Retina (tissue), 1 donor: ENCODE data around the gene NFIC.
"Not testable (repeated sequence)": the region's sequence is repeated elsewhere in the genome, so short reads cannot be mapped to it uniquely, and the experiment has no call there.

Experiments
- DNase-seq: peaks from one replicate; pipeline ENCODE4 v3.0.0-alpha.2; 2016

The NFIC gene

DNA sequence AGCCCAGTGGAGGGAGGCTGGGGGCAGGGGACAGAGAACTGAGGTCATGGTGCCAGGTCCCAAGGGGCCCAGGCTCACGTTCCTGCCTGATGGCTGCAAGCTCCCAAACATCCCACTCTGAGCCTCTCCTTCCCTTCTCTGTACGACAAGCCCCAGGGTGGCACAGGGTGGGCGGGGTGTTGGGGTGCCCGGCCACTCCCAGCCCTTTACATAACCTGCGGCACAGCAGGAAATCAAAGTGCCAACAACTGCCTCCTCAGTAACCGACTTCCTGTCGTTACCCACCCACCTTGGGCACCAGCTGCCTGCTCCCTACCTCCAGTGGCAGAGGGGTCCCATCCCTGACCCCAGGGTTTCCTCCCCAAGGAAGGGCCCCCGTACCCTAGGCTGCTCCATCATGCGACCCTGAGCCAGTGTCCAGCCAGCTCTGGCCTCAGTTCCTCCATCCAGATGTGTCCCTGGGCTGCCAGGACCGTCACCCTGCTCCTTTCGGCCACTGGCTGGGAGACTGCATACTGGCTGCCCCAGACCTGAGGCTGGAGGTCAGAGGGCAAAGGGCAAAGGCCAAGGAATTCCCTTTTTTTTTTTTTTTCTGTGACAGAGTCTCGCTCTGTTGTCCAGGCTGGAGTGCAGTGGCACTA is 27.7 kb upstream of the NFIC start:
- no peak for DNase-seq

DNA sequence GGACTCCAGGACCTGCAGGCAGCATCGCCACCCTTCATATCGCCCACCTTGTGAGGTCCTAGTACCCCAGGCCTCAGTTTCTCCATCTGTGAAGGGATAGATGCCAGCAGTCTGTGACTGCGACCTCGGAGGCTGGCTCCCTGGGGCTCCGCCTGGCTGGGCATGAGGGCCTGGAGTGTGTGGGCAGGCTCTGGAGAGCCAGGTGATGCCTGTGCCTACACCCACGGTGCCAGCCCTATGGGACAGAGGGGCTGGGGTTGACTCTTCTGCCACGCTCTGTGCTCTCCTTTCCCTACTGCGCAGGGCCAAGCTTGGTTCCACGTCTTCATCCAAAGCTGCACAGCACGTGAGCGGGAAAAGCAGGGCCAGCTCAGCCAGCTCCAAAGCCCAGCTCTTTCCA is 26.0 kb upstream of the NFIC start:
- DNase-seq: no peak

DNA sequence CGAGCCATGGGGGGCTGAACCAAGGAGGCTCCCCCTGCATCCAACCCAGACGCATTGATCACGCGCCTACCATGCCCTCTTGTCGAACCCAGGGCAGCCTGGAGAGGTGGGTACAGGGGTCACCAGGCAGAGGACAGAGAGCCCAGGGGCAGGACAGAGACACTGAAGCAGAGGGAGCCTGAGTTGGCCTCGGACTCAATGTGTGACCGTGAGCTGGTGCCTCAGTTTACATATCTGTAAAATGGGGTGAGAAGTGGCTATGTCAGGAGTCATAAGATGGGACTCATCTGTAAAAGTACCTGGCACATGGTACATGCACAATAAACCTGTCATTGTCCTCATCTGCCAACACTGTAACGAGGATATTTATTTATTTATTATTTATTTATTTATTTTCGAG is 24.1 kb upstream of the NFIC start:
- no peak for DNase-seq

DNA sequence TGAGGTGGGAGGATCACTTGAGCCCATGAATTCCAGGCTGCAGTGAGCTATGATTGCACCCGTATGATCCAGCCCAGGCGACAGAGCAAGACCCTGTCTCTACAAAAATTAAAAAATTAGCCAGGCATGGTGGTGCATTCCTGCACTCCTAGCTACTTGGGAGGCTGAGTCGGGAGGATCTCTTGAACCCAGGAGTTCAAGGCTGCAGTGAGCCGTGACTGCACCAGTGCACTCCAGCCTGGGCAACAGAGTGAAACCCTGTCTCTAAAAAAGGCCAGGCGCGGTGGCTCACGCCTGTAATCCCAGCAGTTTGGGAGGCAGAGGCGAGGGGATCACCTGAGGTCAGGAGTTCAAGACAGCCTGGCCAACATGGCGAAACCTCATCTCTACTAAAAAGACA is 23.4 kb upstream of the NFIC start:
- not testable (repeated sequence) for DNase-seq

DNA sequence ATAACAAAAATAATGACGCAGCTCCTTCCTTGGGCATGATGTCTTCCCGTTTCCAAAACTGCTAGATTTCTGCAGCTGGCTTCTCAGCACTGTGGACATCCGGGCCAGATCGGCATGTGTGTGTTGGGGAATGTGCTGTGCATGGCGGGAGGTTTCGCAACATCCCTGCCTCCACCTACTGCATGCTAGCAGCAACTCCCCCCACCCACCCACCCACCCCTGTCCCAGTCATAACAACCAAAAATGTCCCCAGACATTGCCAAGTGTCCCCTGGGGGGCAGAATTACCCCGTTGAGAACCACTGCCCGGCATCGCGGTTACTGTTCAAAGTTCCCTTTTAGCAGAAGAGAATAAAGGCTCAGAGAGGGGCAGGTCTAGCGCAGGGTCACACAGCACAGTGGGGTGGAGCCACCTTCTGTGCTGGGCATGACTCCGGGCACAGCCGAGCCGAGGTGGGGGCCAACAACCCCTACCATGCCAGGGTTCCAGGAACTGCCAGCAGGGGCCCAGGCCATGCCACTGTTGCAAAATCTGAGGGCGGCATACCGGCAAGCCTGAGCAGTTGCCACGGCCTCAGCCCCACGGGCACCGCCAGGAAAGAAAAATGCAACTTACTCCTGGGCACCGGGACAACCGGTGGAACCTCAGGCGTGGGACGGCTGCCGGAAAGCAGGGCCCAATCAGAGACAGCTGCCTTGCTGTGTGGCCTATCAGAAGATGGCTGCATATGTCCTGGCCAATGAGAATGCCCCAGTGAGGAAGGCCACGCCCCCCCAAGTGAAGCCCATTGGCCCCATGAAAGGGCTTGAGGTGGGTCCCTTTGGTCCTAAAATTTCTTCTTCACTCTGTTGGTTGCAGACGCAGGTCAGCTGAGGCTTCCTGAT is 22.5 kb upstream of the NFIC start:
- no peak for DNase-seq

DNA sequence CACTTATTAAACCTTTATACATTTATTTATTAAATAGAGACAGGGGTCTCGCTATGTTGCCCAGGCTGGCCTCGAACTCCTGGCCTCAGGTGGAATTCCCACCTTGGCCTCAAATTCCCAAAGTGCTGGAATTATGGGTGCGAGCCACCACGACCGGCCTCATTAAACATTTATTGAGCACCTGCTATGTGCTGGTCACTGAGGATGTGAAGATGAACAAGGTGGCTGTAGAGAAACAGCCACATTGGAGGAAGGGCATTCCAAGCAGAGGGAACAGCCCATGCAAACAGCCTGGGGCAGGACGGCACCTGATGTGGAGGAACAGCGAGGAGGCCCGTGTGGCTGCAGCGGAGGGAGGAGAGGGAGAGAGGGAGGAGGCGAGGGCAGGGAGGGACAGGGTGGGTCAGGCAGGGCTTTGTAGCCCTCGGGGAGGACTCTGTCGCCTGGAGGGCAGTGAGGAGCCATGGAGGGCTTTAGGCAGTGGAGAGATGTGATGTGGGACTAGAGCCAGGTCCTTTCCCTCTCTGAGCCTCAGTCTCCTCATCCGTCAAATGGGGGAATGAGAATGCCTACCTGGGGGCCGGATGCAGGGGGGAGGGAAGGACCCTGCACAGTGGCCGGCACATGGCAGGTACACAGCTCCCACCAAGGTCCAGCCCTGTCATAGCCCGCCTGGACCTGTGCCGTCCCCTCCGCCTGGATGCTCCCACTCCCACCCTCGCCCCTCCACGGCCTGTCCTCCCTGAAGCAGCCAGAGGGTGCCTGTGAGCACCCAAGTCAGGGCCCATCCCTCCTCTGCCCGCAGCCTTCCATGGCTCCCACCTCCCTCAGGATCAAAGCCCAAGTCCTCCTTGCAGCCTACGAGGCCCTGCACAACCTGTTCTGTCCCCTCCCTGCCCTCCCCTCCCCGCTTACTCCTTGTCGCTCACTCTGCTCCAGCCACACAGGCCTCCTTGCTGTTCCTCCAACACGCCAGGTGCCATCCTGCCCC is 21.5 kb upstream of the NFIC start:
- no peak for DNase-seq

DNA sequence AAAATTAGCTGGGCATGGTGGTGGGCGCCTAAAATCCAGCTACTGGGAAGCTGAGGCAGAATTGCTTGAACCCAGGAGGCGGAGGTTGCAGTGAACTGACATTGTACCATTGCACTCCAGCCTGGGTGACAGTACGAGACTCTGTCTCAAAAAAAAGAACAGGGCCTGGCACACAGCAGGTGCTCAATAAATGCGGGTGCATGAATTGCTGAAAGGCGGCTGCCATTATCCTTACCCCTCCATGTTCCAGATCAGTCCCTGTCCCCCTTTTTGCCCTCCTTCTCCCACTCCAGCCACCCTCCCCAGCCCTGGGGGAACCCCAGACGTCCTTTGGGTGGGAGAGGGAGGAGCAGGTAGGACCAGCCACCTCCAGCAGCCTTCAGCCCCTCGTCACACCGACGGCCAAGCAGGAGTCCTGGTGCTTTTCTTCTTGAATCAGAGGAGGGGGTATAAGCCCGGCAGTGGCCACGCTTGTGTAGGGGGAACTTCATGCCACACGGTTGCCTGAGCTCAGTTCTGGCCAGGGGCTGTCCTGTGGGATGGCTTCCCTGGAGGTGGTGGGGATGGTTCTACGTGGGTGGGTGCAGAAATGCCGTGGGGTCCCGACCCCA is 20.4 kb upstream of the NFIC start:
- no peak for DNase-seq

DNA sequence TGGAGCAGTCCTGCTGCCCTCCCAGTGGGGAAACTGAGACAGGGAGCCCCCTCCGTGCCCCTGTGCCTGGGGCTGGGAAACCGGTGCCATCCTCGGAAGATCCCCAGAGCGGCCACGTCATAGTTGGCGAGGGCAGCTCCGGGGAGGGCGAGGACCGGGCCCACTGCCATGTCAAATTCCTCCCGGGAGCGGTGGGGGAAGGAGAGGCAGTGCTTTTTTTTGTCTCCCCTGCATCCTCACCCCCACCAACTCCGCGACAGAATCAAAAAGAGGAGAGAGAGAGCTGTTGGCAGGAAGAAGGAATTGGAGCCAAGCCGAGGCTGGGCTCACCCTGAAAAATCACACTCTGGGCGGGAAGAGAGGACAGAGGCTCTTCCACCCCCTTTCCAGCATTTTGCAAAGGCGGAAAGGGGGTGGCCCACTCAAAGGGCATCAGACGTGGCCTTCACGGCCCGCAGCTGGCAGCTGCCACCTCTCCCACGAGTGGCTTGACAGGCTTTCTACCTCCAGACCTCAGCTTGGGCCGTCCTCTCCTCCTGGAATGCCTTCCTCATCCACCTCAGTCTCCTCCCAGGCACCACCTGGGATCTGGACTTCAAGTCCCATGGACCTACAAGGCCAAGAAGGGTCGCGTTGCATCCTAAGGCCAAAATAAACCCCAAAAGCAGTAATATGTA is 19.6 kb upstream of the NFIC start:
- DNase-seq: no peak

DNA sequence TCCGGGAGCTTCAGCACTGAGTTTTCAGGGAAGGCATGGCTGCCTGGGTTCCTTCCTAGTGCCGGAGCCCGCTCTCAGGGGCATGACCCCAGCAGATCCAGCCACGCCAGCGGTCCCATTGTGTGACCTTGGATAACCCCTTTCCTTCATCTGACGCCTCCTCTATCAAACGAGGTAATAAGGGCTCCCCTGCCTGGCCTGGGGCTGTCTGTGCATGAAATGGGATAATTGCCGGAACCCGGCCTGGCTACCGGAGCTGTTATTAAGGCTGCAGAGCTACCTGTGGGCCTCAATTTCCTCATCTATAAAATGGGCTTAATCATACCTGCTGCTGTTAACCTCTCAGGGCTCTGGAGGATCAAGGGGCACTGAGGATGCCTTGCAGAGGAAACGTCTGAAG is 18.3 kb upstream of the NFIC start:
- DNase-seq: no peak

DNA sequence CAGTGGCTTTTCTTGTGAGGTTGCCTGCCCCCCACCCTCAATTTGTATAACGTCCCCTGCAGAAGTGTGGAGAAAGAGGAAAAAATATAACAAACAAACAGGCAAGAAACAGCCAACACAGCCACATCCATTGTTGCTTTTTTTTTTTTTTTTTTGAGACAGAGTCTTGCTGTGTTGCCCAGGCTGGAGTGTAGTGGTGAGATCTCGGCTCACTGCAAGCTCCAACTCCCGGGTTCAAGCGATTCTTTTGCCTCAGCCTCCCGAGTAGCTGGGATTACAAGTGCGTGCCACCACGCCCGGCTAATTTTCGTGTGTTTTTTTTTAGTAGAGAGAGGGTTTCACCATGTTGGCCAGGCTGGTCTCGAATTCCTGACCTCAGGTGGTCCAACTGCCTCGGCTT is 17.9 kb upstream of the NFIC start:
- DNase-seq: not testable (repeated sequence)

DNA sequence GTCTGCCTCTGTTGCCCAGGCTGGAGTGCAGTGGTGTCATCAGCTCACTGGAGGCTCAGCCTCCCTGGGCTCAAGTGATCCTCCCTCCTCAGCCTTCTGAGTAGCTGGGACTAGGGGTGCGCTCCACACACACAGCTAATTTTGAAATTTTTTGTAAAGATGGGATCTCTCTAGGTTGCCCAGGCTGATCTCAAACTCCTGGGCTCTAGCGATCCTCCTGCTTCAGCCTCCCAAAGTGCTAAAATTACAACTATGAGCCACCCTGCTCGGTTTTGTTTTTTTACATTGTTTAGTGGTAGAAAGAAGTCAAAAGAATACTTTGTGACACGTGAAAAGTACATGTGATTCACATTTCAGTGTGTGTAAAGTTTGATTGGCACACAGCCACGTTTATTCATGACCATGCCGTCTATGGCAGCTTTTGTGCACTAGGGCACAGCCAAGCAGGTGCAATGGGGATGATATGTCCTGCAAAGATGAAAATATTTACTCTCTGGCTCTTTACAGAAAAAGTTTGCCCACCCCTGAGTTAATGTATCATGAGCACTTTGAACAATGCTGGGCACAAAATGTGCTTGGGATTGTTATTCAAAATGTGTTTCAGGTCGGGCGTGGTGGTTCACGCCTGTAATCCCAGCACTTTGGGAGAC is 16.2 kb upstream of the NFIC start:
- no peak for DNase-seq

DNA sequence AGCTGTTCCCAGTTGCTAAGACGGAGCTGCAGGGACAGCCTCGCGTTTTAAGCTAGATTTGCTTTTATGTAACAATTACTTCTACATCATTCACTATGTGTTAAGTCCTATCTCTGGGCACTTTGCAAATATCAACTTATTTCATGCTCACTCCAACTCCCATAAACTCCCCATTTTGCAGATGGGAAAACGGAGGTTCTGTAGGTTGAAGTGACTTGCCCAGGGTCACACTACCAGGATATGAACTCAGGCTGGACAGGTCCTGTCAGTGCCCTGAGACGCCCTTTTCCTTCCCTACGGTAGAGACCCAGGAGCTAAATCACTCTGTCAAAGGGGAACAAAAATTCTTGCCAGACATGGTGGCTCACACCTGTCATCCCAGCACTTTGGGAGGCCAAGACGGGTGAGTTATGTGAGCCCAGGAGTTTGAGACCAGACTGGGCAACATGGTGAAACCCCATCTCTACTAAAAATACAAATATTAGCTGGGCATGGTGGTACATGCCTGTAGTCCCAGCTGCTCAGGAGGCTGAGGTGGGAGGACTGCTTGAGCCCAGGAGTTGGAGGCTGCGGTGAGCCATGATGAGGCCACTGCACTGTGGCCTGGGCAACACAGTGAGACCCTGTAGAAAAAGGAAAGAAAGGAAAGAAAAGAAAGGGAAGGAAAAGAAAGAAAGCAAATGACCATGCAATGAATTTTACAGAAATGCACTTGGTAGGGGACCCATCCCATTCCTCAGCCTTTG is 14.5 kb upstream of the NFIC start:
- no peak for DNase-seq

DNA sequence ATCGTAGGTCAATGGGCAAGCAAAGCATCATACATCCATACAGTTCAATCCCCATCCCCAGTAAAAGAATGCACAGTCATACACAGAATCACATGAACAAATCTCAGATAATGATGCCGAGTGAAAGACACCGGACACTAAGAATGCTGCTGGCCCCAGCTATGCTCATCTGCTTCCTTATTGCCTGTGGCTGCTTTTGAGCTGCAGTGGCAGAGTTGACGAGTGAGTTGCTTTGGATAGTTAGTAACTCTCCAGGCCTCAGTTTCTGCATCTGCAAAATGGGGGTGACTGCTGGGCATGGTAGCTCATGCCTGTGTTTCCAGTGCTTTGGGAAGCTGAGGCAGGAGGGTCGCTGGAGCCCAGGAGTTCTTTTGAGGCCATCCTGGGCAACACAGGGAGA is 12.9 kb upstream of the NFIC start:
- DNase-seq: no peak

DNA sequence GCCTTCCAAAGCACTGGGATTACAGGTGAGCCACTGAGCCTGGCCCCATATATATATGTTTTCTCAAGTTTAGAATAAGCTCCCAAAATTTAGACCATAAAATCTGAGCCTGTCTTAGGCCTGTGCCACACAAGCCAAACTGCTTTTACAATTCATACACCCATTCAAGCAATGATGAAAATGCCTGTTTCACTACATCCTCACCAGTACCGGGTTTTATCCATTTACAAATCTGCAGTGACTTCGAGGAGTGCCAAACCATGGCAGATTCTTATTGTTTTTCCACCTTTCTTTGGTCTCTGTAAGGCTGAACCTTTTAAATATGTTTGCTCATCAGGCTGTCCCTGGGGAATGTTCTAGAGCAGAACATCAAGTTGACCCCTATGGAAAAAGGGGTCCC is 9.6 kb upstream of the NFIC start:
- no peak for DNase-seq

DNA sequence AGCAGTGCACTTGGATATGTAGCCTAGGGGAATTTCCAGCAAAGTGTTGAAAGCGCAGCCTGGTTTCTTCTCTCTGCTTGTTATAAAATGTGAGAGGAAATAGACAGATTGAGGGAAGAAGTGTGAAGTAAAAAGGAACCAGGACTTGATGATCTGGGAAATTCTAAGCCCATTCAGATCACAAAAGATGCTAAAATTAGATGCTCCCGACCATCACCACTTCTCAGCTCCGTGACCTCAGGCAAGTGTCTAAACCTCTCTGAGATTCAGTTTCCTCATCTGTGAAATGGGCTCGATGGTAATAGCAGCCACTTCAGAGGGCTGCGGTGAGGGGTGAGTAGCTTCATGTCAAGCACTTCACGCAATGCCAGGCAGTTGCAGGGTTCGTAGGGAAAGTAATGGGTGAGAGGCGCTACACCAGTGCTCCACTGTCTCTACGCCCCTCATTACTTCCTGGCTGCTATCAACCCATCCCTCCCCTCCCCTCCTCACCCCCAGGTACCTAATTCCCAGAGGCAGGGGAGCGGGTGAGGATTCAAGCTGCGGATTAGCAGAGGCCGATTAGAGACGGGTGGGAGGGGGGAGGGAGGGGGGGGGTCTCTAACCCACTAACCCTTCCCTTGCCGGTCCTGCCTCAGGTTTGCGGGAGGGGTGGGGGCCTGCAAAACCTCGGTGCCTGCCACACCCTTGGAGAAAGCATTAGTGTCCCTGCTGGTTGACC is 9.0 kb upstream of the NFIC start:
- DNase-seq: no peak

DNA sequence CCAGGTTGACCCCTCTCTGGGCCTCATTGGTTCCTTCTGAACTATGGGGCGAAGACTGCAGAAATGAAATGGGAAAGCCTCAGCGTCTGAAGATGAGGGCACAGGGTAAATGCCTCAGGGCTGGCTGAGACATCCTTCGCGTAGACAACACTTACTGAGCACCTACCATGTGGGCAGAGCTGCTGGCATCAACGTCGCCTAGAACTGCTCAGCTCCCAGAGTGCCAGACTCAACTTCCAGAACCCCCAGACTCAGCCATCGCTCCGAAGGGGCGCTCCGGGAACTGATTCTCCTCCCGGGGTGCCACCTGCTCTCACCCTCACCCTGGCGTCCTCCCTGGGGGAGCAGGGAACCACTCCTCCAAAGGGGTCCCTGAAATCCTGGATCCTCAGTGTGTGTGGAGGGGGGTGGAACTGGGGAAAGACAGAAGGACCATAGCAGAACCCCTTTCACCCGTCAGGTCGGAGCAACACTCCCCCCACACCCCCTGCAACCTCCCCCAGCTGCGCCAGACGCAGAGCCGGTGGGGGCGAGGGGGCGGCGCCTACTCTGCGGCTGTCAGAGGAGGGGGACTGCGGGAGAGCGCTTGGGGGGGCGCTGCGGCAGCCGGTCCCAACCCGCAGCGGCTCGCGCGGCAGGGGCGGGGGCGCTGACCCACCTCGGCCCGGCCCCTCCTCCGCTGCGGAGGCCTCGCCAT is 8.2 kb upstream of the NFIC start:
- DNase-seq: peak; percentile 44

DNA sequence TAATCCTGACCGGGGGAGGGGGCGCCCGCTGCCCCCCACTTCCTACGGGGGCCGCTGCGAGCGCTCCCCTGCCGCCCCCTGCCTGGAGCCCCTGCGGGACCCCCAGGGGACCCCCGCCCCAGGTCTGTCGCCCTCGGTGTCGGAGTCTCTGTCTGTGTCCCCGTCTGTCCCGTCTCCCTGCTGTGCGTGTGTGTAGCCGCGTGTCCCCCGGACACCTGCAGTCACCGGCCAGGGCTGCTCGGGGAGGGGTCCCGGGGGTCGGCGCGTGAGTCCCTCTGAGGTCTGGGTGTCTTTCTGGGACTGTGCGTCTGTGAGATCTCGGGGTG is 7.7 kb upstream of the NFIC start:
- no peak for DNase-seq

DNA sequence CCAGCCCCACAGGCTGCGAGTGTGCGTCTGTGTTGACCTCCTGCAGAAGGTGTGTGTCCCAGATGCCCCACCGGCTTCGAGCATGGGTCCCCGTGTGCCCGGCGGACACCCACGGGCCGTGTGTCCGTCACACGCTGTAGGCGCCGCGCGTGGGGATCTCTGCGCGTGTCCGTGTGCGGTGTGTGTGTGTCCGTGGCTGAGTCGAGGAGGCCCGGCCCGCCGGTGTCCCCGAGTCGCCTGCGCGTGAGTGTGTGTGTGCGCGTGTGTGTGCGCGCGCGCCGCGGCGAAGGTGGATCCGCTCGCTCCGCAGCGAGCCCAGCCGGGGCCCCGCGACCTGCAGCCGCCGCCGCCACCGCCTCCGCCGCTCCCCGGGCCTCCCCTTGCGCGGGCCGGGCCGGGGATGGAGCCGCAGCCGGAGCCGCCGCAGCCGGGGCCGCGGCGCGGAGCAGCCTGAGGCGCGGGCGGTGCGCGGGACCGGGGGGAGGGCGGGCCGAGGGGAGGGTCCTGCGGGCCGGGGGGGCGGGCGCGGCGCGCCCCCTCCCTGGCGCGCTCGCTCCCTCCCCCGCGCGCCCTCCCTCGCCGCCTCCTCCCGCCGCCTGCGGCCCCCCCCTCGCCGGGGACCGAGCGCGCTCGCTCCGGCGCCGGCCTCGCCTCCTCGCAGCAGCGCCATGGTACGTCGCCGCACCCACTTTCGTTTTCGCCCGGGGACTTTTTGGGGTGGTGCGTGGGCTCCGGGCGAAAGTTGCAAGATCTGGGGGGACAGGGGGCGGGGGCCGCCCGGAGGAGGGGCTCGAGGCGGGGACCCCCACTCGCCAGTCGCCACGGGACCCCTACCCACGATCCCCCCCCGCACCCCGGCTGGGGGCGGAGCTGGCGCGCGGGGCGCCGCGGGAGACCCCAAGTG is 7.1 kb upstream of the NFIC start:
- DNase-seq: peak; percentile 69
